ENCODE results near the gene DNAJB8. TPM values are rescaled to one million over a fixed set of nuclear protein-coding genes. Genes with fewer than 3 reads are reported as not detected.

The DNAJB8 gene
- total and polyA plus RNA-seq, 2 donors (not counting 1 experiment from before 2014, with no cell fraction given): not detected

DNA sequence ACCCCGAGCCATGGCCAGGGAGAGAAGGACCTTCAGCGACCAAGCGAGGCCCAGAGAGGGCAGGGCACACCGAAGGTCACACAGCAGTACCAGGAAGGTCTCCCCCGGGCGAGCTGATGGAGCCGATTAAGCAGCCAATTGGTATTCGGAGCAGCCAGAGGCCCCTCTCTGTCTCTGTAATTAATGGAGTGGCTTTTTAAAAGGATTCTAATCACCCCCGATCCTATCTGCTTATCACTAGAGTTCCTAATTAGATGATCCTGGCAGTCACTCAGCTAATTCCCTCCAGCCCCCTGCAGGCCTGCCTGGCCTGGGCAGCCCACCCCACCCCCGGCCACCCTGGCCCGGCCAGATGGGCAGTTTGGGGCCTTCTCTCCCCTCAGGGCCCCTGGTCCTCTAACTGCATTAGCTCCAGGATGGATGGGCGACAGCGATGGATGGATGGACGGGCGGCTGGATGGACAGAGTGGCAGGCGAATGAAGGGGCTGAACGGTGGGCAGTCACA is 1.6 kb upstream of the DNAJB8 start:
- H3K9me3 ChIP-seq (ENCODE audit: control insufficient read depth, insufficient read depth, low read depth, low read length): no peaks in the 10 kb centered on the region
- H2AFZ ChIP-seq (ENCODE audit: low read length): no peak overlapping the region
- no peak overlapping the region for H3K27ac ChIP-seq (ENCODE audit: insufficient read depth, low read length)
- peaks cover 24% of the 10 kb centered on the region for H3K27me3 ChIP-seq (ENCODE audit: control insufficient read depth, insufficient read depth, low read length)
- TF ChIP-seq, protein P1, sequence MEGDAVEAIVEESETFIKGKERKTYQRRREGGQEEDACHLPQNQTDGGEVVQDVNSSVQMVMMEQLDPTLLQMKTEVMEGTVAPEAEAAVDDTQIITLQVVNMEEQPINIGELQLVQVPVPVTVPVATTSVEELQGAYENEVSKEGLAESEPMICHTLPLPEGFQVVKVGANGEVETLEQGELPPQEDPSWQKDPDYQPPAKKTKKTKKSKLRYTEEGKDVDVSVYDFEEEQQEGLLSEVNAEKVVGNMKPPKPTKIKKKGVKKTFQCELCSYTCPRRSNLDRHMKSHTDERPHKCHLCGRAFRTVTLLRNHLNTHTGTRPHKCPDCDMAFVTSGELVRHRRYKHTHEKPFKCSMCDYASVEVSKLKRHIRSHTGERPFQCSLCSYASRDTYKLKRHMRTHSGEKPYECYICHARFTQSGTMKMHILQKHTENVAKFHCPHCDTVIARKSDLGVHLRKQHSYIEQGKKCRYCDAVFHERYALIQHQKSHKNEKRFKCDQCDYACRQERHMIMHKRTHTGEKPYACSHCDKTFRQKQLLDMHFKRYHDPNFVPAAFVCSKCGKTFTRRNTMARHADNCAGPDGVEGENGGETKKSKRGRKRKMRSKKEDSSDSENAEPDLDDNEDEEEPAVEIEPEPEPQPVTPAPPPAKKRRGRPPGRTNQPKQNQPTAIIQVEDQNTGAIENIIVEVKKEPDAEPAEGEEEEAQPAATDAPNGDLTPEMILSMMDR (conservative IDR thresholded peaks at IDR 0.05 in 1 of 2, IDR thresholded peaks at IDR 0.05 in 1 of 2; ENCODE audit: low read depth in 1 of 2, low read length in 2 of 2): no peak
- no peak for TF ChIP-seq EZH2 (IDR thresholded peaks at IDR 0.05; ENCODE audit: low read length, missing control alignments)
- H3K79me2 ChIP-seq (ENCODE audit: control insufficient read depth, insufficient read depth, low read length): no peaks in the 10 kb centered on the region
- H4K20me1 ChIP-seq (ENCODE audit: control insufficient read depth, extremely low read depth, insufficient read depth, low read length): no peaks in the 10 kb centered on the region
- H3K36me3 ChIP-seq (ENCODE audit: control insufficient read depth, insufficient read depth, low read length): no peaks in the 10 kb centered on the region
- no peaks in the 10 kb centered on the region for H3K4me1 ChIP-seq (ENCODE audit: control insufficient read depth, extremely low read depth, insufficient read depth, low read length)
- H3K4me3 ChIP-seq (replicated peaks in 1 of 4; ENCODE audit: control extremely low read depth in 1 of 4, insufficient read depth in 1 of 4, low read depth in 3 of 4, low read length in 4 of 4): no peak overlapping the region
- H3K9ac ChIP-seq (ENCODE audit: insufficient read depth, low read length): no peak overlapping the region
- no peak for DNase-seq (ENCODE audit: low read depth in 2 of 2)
- no peak overlapping the region for H3K4me2 ChIP-seq (ENCODE audit: extremely low read depth, insufficient read depth, low read length)

DNA sequence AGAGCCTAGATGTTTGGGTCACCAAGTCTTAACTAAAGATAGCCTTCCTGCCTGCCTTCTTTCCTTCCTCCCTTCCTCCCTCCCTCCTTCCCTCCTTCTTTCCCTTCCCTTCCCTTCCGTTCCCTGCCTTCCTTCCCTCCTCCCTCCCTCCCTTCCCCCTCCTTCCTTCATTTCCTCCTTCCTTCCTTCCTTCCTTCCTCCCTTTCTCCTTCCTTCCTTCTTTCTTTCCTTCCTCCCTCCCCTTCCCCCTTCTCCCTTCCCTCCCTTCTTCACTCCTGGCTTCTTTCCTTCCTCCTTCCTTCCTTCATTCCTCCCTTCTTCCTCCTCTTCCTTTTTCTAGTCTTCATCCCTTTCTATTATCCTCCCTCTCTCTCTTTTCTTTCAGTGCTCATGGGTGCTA is 2.0 kb downstream of the DNAJB8 start:
- Histone ChIP-seq H3K4me1 (ENCODE audit: control insufficient read depth, extremely low read depth, insufficient read depth, low read length) (no peaks in the 10 kb centered on the region), H3K9me3 (ENCODE audit: control insufficient read depth, insufficient read depth, low read depth, low read length) (no peaks in the 10 kb centered on the region), H2AFZ (ENCODE audit: low read length) (no peak overlapping the region), H3K36me3 (ENCODE audit: control insufficient read depth, insufficient read depth, low read length) (no peaks in the 10 kb centered on the region), H3K27ac (ENCODE audit: insufficient read depth, low read length) (no peak overlapping the region), H3K4me2 (ENCODE audit: extremely low read depth, insufficient read depth, low read length) (no peak overlapping the region), H3K9ac (ENCODE audit: insufficient read depth, low read length) (no peak overlapping the region), H3K27me3 (ENCODE audit: control insufficient read depth, insufficient read depth, low read length) (peaks cover 11% of the 10 kb centered on the region), H3K79me2 (ENCODE audit: control insufficient read depth, insufficient read depth, low read length) (no peaks in the 10 kb centered on the region), H3K4me3 (replicated peaks in 1 of 4; ENCODE audit: control extremely low read depth in 1 of 4, insufficient read depth in 1 of 4, low read depth in 3 of 4, low read length in 4 of 4) (no peak overlapping the region), H4K20me1 (ENCODE audit: control insufficient read depth, extremely low read depth, insufficient read depth, low read length) (no peaks in the 10 kb centered on the region)
- DNase-seq (ENCODE audit: low read depth in 2 of 2): no peak
- TF ChIP-seq EZH2 (IDR thresholded peaks at IDR 0.05; ENCODE audit: low read length, missing control alignments): no peak
- TF ChIP-seq, protein P1 (conservative IDR thresholded peaks at IDR 0.05 in 1 of 2, IDR thresholded peaks at IDR 0.05 in 1 of 2; ENCODE audit: low read depth in 1 of 2, low read length in 2 of 2): no peak

DNA sequence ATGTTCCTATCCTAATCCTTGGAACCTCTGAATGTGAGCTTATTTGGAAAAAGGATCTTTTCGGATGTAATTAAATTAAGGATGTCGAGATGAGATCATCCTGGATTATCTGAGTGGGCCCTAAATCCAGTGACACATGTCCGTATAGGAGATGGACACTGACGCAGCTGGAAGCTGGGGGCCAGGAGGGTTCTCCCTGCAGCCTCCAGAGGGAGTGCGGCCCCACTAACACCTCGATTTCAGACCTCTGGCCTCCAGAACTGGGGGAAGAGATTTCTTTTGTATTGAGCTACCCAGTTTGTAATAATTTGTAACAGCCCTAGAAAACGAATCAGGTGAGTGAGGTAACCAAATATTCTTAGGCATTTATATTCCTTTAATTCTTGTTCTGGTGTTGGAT is 2.5 kb downstream of the DNAJB8 start:
- H3K4me2 ChIP-seq (ENCODE audit: extremely low read depth, insufficient read depth, low read length): no peak overlapping the region
- H3K4me3 ChIP-seq (replicated peaks in 1 of 4; ENCODE audit: control extremely low read depth in 1 of 4, insufficient read depth in 1 of 4, low read depth in 3 of 4, low read length in 4 of 4): no peak overlapping the region
- no peak overlapping the region for H2AFZ ChIP-seq (ENCODE audit: low read length)
- H3K27ac ChIP-seq (ENCODE audit: insufficient read depth, low read length): no peak overlapping the region
- H3K27me3 ChIP-seq (ENCODE audit: control insufficient read depth, insufficient read depth, low read length): peaks cover 14% of the 10 kb centered on the region
- H3K36me3 ChIP-seq (ENCODE audit: control insufficient read depth, insufficient read depth, low read length): no peaks in the 10 kb centered on the region
- H3K79me2 ChIP-seq (ENCODE audit: control insufficient read depth, insufficient read depth, low read length): no peaks in the 10 kb centered on the region
- DNase-seq (ENCODE audit: low read depth in 2 of 2): no peak
- H3K4me1 ChIP-seq (ENCODE audit: control insufficient read depth, extremely low read depth, insufficient read depth, low read length): no peaks in the 10 kb centered on the region
- H3K9ac ChIP-seq (ENCODE audit: insufficient read depth, low read length): no peak overlapping the region
- H3K9me3 ChIP-seq (ENCODE audit: control insufficient read depth, insufficient read depth, low read depth, low read length): no peaks in the 10 kb centered on the region
- no peaks in the 10 kb centered on the region for H4K20me1 ChIP-seq (ENCODE audit: control insufficient read depth, extremely low read depth, insufficient read depth, low read length)
- TF ChIP-seq EZH2 (IDR thresholded peaks at IDR 0.05; ENCODE audit: low read length, missing control alignments): no peak
- TF ChIP-seq, protein P1 (conservative IDR thresholded peaks at IDR 0.05 in 1 of 2, IDR thresholded peaks at IDR 0.05 in 1 of 2; ENCODE audit: low read depth in 1 of 2, low read length in 2 of 2): no peak

Measured in fibroblast of lung (primary cell).